HG02943 (cell line): Measurements from ENCODE around the gene DBP.
"Not testable (repeated sequence)": the region's sequence is repeated elsewhere in the genome, so short reads cannot be mapped to it uniquely, and the experiment has no call there.

Source experiments
- ATAC-seq: cut with Tn5 transposase; IDR thresholded peaks from one replicate; pipeline ENCODE4 v1.9.1; 2021; ENCODE audit warnings: mild to moderate bottlenecking, low read depth, moderate library complexity; ENCODE audit not compliant: unreplicated experiment

Gene DBP

DNA sequence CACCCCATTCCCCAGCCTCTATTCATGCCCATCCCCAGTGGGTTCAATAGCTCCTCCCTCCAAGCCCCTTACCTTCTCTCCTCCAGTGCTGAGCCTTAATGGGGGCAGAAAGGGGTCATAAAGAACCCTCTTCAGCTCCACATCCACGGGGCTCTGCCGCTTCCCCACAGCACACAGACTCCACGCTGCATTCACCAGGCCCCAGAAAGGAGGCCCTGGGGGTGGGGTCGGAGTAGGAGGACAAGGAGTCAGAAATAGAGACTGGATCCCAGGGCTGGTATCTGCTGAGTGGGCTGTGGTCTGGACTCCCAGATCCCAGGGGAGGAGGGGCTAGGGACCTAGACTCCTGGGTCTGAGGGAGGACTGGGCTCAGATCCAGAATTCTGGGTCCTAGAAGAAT is 7.2 kb upstream of the DBP start:
- ATAC-seq: no peak

- no peak for ATAC-seq
These were observed 5.7 kb upstream of the DBP start for GRCh38 chr19:48642862-48643261.

- ATAC-seq: no peak
These were observed 4.7 kb upstream of the DBP start for GRCh38 chr19:48641850-48642249.

DNA sequence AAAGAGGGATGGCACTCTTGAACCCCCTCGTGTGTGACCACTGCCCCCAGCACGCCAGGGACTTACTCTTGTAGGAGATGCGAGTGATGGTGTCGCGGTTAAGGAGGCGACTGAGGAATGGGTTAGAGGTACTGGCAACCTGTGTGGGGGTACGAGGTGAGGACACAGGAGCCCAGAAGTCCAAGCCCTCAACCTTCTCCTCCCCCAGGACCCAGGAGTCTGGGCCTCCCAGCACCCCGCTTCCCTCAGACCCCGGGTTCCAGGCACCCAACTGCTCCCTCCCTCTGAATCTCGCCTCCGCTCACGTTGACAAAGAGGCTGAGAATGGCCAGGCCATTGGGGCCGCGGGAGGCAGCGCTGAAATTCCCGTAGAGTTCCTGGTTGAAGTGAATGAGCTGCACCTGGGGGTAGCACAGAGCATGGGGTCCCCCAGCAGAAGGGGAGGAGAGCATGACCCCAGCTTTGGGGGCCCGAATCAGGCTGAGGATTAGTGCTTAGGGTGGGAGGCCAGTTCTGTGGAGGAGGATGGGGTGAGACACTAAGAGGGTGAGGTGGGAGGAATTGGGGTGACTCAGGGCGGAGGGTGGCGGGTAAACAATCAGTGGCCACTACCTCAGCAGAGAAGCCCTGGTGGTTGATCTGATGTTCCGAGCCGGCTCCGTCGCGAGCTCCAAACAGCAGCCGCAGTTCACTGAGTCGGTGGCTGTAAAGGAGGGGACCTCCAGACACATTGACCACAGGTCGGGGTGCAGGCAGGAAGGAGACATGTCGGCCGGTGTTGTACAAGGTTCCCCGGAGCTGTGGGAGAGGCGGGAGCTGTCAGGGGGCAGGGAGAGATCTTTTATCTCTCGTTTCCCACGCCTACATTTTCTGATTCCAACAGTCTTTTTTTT is 2.5 kb upstream of the DBP start:
- no peak for ATAC-seq

DNA sequence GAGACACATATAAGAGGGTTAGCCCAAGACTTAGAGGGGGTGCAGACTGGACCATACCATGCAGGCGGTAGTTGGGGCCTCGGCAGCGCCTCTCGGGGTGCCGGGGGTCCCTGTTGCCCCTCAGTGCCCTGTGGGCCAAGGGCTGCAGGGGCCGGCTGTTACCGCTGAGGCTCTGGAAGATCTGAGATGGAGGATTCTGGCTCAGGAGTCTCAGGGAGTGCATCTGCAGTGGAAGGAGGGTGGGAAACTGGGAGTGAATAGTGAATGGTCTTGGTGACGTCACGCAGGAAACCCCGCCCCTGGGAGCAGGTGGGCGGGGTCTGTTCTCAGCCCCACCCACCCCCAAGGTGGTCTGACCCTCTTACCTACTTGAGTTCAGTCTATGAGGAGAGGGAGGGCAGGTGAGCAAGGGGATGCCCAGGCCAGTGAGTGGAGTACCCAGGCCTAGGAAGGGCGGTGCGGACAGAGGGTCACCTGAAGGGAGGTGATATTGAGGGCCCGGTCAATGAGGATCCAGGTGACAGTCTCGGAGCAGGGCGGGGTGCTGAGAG is 1.7 kb upstream of the DBP start:
- ATAC-seq: no peak

DNA sequence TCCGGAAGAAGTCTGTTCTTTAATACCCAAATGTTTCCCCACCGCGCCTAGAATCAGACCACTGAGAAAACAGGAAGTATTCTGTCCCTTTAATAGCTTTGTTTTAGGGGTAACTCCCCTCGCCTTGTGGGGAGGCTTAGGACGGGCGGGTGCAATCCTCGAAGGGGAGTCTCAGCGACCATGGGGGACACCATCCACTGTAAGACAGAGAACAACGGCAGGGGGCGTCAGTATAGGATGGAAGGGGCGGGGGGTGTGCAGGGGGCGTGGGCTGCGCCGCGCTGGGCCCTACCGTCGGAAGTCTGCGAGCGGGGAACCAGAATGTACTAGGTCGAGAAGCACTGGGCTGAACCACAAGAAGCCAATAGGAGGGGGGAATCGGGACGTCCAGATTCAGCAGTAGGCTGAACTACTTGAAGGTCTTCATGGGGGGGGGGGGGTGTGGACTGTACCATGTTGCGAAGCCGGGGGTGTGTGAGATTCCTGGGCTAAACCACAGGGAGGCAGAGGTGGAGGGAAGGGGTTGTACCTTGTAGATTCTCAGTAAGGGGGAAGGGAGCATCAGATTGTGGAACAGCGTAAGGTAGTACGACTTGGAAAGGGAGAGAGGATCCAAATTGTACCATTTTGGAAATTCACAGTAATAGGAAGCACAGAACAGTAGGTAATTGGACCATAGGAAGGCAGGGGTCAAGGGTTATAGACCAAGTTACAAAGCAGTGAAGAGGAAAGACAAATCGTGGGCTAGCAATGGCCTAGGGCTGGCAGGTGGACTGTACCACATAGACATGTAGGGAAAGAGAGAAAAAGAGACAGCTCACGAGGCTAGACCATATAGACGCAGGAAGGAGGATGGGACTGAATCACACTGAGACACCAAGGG is 1.0 kb upstream of the DBP start:
- peak; percentile 11 for ATAC-seq

- ATAC-seq: peak; percentile 63
These were observed 319 bp upstream of the DBP start for GRCh38 chr19:48637449-48637947.

DNA sequence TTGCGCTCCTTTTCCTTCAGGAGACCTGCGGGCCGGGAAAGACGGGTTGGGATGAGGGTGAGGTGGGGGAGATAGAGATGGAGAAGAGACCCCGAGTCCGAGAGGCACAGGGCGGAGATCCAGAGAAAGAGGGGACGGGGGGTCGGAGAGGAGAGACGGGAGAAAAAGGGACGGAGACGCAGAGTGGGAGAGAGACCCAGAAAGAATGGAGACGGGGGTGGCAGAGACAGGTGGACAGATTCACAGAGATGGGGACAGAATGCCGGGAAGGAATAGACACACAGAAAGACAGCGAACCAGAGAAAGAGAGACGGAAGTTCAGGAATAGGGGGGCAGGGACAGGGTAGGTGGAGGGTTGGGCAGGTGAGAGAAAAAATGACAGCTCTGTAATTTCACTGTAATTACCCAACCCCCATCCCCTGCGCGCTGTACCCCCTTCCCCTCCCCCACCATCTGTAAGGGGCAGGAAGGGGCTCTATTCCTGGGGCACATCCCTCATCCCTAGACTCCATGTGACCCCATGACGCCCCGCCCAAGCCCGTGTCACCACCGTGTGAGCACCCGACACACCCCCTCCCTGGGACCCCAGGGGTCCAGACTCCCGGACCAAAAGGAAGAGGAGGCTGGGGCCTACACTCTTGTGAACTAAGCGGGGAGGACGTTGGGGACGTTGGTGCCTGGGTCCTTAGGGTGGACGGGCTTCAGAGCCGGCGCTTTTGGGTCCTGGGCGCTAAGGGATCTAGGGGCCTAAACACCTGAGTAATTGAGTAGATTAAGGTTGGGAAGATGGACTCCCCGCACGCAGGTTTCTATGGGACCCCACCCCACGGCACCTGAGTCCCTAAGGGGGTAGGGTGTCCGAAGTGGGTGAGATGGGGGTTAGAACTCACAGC is 967 bp downstream of the DBP start:
- no peak for ATAC-seq

GRCh38 chr19:48635263-48635965 is 1.8 kb downstream of the DBP start:
- no peak for ATAC-seq

- no peak for ATAC-seq
These were observed 2.5 kb downstream of the DBP start for GRCh38 chr19:48634424-48635262.

DNA sequence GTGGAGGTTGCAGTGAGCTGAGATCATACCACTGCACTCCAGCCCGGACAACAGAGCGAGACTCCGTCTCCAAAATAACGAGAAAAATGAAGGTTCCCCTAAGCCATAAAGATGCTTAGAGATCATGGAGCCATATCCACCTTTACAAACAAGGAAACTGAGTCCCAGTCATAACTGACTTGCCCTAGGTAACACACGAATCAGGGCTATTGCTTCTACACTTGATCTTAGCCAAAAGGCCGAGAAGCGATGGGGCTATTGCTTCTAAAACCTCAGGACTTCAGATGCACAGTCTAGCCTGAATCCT is 3.2 kb downstream of the DBP start:
- ATAC-seq: no peak

DNA sequence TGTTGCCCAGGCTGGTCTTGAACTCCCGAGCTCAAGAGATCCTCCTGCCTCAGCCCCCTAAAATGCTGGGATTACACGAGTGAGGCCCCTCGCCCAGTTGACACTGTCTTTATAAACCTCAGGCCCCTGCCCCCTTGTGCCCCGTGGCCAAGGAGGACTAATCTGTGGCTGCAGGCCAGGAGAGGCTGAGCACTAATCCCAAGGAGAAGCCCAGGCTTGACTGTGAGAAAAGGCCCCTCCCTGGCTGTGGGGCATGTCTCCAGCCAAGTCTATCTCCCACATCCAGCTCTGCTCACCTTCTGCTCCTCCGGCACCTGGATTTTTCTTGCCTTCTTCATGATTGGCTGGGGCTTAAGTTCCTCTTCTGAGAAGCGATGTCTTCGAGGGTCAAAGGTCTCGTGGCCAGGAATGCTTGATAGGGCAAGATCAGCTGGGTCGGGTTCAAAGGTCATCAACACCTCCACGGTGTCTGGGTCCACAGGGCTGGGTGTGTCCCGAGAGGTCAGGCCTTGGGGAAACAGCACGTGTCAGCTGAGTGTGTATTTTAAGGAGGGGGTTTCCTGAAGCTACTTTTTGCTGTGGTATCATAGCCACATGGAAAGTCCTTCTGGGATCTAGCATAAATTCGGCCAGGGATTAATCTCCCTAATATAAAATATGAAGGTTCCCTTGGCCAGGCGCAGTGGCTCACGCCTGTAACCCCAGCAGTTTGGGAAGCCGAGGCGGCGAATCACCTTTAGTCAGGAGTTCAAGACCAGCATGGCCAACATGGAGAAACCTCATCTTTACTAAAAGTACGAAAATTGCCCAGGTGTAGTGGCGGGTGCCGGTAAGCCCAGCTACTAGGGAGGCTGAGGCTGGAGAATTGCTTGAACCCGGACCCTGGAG is 3.8 kb downstream of the DBP start:
- no peak for ATAC-seq

DNA sequence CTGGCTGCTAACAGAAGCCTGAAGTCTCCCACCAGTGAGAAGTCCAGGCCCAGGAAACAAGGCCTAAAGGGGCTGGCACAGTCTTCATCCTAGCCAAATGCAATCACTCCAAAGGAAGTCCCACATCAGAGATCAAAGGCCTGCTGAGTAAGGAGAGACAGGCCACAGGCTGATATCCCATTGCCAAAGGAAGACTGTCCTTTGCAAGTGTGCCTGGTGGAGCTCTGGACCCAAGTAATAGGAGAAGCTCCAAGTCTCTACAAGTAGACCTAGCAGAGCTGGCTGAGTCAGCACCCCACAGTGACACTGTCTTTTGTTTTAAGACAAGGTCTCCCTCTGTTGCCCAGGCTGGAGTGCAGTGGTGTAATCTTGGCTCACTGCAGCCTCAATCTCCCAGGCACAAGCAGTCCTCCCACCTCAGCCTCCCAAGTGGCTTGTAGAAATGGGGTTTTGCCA is 4.5 kb downstream of the DBP start:
- ATAC-seq: no peak

- ATAC-seq: not testable (repeated sequence)
These were observed 4.9 kb downstream of the DBP start for GRCh38 chr19:48632286-48632685.

DNA sequence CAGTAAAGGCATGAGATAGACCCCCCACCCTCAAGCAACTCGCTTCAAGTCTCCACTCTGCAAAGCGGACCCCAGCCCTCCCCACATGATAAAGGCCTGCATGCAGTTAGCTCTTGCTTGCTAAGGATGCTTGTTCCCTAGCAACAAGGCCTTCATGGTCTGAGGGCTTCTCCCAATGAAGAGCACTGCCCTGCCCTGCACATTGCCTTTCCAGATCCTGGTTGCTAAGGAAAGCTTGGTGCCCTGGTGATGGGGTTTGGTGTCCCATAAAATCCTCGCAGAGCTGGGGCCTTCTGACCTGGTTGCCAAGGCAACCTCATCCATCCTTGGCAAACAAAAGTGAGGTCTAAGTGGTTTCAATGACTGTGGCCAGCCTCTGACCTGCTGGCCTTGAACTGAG is 6.0 kb downstream of the DBP start:
- ATAC-seq: no peak

- ATAC-seq: no peak
These were observed 6.7 kb downstream of the DBP start for GRCh38 chr19:48630296-48631063.
